Brain microvascular endothelial cell (primary cell): ENCODE data around the gene SMIM36.

Experiments
- DNase-seq: peaks from one replicate; pipeline ENCODE4 v3.0.0-alpha.2; 2020
- H3K27ac ChIP-seq: fragments of 250-450 bp; sonication (Bioruptor Pico); 2 replicates; pipeline ENCODE4 v1.5.1; 2020; ENCODE audit warnings: mild to moderate bottlenecking, moderate library complexity
- H3K27me3 ChIP-seq: fragments of 250-450 bp; sonication (Bioruptor Pico); replicated peaks from 2 replicates; pipeline ENCODE4 v1.5.1; 2020; ENCODE audit warnings: mild to moderate bottlenecking
- H3K36me3 ChIP-seq: fragments of 250-450 bp; sonication (Bioruptor Pico); replicated peaks from 2 replicates; pipeline ENCODE4 v1.5.1; 2020; ENCODE audit warnings: mild to moderate bottlenecking
- H3K4me3 ChIP-seq: 2 replicates; pipeline ENCODE4 v1.5.1; 2011; ENCODE audit warnings: low read depth, mild to moderate bottlenecking, control low read depth, low read length, moderate library complexity
- CTCF ChIP-seq: IDR thresholded peaks from 2 replicates; pipeline ENCODE4 v1.5.1; 2011; ENCODE audit warnings: low read depth, mild to moderate bottlenecking, moderate library complexity, low read length, control low read depth, inconsistent platforms; ENCODE audit errors: missing control alignments
- in situ Hi-C: cut with HindIII; loops from 2 replicates; pipeline ENCODE4 v1.10.0; 2017; ENCODE audit warnings: low sequenced_read_pairs, low pct_ligation_motif_present

Gene SMIM36

DNA sequence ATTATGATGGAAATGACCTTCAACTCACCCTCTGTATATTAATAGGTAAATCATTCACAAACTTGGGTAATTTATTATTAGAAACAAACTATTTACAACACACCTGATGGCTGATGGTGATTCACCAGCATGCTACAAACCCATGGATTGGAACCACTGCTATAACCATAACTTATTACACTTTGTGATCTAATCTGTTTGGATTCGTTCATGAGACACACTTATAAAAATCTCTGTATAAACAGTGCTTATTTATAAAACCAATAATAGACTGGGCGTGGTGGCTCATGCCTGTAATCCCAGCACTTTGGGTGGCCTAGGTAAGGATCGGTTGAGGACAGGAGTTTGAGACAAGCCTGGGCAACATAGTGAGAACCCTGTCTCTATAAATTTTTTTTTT is 16.0 kb downstream of the SMIM36 start:
- no peaks in the 10 kb centered on the region for H3K36me3 ChIP-seq
- H3K4me3 ChIP-seq: no peak overlapping the region
- H3K27me3 ChIP-seq: no peaks in the 10 kb centered on the region
- no peak for TF ChIP-seq CTCF
- no peak for DNase-seq
- in situ Hi-C loops: no loop called here
- H3K27ac ChIP-seq: no peak overlapping the region

DNA sequence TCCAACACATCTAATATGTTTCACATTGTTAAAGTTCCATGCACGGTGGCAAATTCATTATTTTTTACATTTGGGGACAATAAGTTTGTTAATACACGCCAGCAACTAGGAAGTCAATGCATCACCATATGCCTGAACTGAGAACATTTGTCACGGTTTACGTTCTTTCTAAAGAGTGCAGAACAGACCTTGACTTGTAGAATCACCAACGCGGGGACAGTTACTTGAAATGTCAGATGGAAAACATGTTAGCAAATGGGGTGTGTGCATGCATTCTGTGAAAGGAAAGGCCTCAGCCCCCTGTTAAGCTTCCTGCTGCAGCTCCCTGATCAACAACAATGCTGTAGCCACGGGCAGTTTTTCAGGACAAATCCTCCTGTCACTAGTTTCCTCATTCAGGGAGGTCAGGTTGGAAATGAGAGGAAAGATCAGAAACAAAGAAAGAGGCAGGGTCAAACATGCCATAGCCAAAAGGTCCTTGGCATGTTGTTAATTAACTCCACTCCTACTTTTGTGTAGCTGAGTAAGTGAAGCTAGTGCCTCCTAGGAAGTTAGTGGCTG is 18.4 kb downstream of the SMIM36 start:
- DNase-seq: no peak
- no peaks in the 10 kb centered on the region for H3K27me3 ChIP-seq
- TF ChIP-seq CTCF: no peak
- H3K36me3 ChIP-seq: no peaks in the 10 kb centered on the region
- H3K27ac ChIP-seq: no peak overlapping the region
- no peak overlapping the region for H3K4me3 ChIP-seq
- in situ Hi-C loops: no loop called here

DNA sequence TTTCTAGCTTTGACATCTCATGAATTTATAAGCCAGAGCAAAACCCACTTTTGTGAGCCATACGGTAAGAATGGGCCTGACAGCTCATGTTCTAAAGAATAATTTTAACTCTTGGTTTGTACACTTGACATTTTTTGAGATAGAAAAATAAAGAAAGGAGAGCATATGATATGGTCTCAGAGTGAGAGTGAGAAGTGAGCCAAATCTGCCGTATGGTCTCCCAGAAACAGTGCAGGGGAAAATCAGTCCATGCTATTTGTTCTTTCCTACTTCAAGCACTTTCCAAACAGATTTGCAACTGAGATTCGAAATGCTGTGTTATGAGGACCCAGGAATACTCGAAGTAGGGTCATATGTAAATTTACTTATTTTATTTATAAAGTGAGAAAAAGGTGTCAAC is 20.9 kb downstream of the SMIM36 start:
- no peak overlapping the region for H3K4me3 ChIP-seq
- H3K27ac ChIP-seq: no peak overlapping the region
- H3K27me3 ChIP-seq: no peaks in the 10 kb centered on the region
- H3K36me3 ChIP-seq: no peaks in the 10 kb centered on the region
- in situ Hi-C loops: no loop called here
- no peak for TF ChIP-seq CTCF
- DNase-seq: no peak

GRCh38 chr17:55487695-55488432 is 23.4 kb downstream of the SMIM36 start:
- TF ChIP-seq CTCF: no peak
- no peak for DNase-seq
- in situ Hi-C loops: no loop called here
- H3K36me3 ChIP-seq: no peaks in the 10 kb centered on the region
- H3K4me3 ChIP-seq: no peak overlapping the region
- no peak overlapping the region for H3K27ac ChIP-seq
- H3K27me3 ChIP-seq: no peaks in the 10 kb centered on the region

- DNase-seq: no peak
- H3K27ac ChIP-seq: no peak overlapping the region
- in situ Hi-C loops: no loop called here
- TF ChIP-seq CTCF: no peak
- H3K36me3 ChIP-seq: no peaks in the 10 kb centered on the region
- no peak overlapping the region for H3K4me3 ChIP-seq
- no peaks in the 10 kb centered on the region for H3K27me3 ChIP-seq
Measured at GRCh38 chr17:55484575-55484974, 26.7 kb downstream of the SMIM36 start.
